CD4-positive, alpha-beta T cell treated with Interleukin-4 for 1 hour (primary cell): ENCODE data around the gene PSMG3.
A peak's percentile ranks its signal among the peaks of the same experiment; 100 is the strongest.
"Not testable (repeated sequence)": the region's sequence is repeated elsewhere in the genome, so short reads cannot be mapped to it uniquely, and the experiment has no call there.

ENCODE experiments used
- DNase-seq, 2 donors: peaks; one replicate each; pipeline ENCODE4 v3.0.0-alpha.2; 2020 to 2022

The PSMG3 gene

DNA sequence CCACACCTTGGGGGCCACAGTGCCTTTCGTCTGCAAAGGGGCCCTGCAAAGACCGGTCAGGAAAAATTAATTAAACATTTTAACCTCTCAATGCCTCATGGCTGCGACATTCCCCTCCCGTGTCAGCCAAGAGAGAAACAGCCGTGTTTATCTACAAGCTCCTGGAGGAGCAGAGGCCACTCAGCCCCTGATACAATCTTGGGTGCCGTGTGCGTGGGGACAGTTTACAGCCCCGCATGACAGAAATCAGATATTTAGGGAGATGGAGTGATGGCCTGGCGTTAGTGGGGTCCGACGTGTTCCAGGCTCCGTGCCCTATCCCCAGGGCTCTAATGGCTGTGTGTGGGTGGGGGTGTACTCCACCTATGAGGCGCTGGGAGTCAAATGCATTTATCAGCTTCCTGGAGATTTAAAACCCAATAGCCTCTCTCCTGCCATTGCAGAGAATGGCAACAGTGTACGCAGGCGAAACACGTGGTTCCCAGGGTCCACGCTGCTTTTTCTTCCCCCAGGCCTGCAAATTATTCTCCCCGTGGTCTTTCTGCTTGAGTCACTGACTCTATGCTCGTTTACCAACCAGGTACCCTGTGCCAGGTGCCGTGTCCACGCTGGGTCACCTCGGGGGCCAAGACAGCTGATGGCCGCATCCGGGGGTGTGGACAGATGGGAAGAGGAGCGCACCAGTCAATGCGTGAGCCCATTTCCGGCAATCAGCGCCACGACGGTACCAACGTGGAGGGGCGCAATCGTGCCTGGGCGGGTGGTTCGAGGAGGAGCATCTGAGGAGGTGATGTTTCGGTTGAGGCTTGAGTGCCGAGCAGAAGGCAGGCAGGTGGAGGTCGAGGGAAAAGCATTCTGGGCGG, 26.6 kb upstream of the PSMG3 start:
- no peak for DNase-seq

DNA sequence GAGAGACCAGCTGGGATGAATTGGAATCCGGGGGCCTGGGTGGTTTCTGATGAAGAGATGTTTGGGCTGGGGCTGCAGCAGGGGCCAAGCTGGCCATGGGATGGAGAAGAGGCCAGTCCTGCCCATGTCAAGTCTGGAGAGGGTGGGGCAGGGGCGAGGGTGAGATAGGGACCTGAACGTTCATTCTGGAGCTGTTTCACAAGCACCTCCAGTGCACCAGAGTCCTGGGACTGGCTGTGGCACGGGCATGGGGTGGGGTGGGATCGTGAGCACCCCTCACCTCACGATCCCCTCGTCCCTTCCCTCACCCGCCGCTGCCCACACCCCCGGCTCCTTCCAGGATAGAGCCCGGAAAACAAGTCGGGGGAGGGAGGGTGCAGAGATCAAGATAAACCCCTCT, 25.8 kb upstream of the PSMG3 start:
- DNase-seq: no peak

DNA sequence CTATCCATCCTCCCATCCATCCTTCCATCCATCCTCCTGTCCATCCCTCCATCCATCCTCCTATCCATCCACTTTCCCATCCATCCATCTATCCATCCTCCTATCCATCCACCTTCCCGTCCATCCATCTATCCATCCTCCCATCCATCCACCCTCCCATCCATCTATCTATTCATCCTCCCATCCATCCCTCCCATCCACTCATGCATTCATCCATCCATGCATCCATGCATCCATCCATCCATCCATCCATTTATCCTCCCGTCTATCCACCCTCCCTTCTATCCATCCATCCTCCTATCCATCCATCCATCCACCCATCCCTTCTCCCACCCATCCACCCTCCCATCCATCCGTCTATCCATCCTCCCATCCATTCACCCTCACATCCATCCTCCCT, 25.2 kb upstream of the PSMG3 start:
- no peak for DNase-seq

DNA sequence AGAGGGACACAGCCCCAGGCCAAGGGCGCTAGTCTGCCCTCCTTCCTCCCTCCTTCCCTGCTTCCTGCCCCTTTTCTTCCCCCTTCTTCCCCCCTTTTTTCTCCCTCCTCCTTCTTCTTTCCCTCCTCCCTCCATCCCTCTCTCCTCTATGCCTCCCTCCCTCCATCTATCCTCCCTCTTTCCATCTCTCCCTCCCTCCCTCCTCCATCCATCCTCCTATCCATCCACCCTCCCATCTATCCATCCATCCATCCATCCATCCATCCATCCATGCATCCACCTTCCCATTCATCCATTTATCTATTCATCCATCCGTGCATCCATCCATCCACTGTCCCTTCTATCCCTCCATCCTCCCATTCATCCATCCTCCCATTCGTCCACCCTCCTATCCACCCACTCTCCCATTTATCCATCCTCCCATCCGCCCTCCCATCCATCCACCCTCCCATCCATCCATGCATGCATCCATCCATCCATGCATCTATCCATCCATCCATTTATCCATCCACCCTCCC, 24.1 kb upstream of the PSMG3 start:
- DNase-seq: no peak

DNA sequence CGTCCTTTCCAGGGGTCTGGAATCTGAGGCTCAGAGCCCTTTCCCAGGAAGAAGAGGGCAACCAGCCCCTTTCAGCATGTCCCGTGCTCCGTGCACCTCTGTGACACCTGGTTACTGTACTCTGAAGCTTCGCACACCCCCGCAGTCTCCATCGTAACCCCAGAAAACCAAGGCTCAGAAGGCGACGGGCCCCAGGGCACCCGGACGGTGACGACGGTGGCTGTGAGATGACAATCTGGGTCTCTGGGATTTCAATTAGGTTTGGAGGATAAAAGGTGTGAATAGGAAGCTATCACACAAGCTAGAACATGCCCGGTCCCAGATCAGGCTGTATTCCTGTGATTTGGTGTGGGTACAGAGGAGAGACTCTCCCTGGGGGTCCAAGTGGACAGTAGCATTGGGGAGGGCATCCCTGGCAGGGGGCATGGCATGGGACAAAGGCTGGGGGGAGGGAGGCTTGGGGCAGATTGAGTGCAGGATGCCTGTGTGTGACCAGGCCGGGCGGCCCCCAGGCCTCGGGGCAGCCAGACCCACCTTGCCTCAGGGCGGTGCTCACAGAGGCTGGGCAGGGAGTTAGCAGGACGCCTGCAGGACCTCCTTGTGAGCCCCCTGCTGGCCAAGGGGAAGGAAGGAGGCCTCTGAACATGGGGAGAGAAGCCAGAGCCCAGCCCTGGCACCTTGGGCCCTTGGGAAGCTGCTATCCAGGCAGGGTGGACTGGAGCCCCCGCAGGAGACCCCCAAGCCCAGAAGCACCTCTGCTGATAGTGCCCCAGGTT, 23.4 kb upstream of the PSMG3 start:
- DNase-seq: no peak

DNA sequence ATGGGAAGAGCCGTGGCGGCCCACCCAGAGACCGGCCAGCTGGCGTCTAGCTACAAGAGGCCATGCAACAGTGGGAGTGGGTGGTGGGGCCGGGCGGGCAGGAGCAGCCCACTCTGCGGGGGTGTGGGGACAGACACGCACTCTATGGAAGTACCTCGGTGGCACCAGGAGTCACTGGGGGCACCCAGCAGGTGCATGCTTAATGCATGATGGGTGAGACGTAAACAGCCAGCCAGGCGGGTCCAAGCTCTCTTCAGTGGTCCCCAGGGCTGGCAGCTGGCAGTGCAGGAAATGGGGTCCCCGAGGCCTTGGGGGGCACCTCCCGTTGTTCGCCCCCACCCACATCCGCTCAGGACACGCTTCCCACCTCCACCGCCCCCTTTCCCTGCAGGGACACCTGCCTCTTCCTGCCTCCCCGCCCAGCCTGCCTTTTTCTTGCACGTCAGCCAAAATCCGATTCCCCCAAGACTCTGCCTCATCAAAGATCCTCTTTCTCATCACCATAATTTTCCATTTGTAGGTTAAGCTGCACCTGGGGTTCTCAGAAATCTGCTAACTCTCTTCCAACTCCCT, 22.6 kb upstream of the PSMG3 start:
- no peak for DNase-seq

DNA sequence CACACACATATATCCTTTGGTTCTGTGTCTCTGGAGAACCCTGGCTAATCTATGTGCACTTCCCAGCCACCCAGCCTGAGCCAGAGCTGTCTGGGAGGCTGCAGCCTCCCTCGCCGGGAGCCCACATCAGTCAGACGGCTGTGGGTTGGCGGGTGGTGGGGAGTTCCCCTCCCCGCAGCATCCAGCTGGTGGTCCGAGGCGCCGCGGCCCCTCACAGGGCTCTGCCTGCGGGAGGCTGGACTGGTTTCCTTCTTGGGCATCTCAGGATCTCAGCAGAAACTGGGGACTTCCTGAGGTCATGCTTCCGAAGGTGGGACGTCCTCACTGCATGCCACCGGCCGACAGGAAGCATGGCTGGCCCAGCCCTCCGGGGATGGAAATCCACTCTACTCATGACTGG, 22.0 kb upstream of the PSMG3 start:
- peak in 1 of 2 donors; percentile 5 for DNase-seq

DNA sequence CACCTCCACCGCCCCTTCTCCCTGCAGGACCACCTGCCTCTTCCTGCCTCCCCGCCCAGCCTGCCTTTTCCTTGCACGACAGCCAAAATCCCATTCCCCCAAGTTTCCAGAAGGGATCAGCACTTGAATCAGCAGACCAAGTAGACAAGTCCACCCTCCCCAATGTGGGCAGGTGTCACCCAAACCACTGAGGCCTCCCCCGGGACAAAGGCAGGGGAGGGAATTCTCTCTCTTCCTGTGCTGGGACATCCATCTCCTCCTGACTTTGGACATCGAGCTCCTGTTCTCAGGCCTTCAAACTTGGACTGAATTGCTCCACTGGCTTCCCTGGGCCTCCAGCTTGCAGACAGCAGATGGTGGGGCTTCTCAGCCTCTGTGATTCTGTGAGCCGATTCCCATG, 21.6 kb upstream of the PSMG3 start:
- no peak for DNase-seq

DNA sequence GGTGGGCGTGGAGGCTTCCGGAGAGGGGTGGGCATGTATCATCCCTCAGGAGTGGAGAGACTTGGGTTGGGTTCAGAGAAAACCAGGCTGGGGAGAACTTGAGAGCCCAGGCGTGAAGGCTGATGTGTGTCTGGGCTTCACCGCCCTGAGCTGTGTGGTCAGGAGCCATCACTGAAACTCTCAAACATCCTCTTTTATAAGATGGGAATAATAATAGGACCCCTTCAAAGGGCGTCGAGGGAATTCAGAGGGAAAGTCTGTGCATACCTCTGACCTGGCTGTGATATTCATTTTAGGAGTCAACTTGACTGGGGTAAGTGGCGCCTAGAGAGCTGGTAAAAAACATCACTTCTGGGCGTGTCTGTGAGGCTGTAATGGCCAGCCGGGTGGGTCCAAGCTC, 21.1 kb upstream of the PSMG3 start:
- no peak for DNase-seq

DNA sequence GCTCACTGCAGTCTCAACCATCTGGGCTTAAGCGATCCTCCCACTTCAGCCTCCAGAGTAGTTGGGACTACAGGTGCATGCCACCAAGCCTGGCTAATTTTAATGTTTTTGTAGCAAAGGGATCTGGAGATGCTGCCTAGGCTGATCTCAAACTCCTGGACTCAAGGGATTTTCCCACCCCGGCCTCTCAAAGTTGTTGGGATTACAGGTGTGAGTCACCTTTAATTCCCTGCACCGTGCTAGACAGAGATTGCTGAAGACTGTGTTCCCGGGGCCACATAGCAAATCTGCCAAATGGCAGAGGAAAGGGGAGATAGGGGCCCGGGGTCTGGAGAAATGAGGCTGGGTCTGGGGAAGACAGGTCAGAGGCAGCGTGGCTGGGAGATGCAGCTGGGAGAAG, 20.6 kb upstream of the PSMG3 start:
- no peak for DNase-seq

DNA sequence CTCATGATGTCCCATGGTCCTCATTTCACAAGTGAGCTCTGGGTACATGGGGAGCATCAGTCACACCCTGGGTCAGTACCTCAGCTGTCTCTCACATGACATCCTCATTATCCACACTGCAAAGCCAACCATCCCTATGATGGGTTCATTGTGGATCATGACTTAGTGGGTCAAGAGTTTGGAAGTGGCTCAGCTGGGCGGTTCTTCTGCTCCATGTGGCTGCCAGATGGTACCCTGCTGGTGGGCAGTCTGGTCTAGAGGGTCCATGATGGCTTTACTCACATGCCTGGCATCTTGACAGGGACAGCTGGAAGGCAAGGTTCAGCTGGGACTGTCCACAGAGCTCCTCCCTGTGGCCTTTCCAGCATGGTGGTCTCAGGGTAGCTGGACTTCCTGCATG, 19.1 kb upstream of the PSMG3 start:
- DNase-seq: no peak

DNA sequence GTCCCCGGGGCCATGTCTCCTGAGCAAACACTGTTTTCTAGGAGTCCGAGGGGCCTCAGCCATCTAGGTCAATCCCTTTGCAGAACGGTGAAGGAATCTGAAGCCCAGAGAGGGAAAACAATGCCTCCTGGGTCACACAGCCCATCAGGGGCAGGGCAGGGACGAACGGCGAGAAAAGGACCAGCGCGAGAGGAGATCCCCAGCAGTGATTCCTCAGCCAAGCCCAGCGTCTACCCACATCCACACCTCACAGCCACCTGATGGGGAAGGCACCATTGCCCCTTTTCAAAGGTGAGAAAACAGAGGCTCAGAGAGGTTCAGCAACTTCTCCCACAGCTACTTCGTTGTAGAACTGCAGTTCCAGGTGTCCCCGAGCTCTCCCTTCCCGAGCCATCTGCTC, 17.9 kb upstream of the PSMG3 start:
- DNase-seq: no peak

DNA sequence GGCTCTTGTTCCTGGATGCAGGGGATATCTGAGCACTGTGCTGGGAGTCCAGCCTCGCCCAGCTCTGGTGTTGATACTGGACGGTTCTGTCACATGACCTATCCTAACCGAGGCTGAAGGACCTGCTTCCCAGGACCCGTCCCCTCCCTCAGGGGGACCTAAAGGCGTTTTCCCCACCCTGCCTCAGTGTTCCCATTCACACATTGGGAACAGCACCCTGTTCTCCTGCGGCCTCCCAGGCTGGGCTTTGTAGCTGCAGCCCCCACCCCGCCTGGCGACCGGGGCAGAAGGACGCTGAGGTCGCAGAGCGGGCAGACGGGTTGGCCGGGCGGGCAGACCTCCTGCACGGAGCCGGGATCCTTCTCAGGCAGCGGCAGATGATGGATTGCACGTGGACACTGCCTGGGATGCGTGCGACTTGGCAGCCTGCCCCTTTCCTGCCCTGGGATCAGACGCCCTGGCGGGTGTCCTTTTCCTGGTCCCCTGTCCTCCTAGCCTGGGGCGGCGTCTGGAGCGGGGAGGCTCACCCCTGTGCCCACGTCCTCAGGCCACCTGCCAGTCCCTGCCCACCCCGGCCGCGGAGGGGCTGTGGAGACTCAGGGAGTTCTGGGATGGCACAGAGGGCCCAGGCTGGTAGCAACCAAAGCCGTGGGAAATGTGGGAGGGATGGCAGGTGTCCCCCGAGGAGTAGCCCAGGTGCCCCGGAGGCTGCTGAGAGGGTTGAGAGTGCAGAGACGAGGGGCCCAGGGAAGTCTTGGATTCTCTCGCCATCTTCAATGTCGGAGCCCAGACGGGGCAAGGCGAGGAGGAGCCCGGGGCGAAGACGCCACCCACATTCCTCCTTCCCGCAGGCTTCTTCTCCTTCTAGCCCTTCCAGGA, 17.2 kb upstream of the PSMG3 start:
- no peak for DNase-seq

DNA sequence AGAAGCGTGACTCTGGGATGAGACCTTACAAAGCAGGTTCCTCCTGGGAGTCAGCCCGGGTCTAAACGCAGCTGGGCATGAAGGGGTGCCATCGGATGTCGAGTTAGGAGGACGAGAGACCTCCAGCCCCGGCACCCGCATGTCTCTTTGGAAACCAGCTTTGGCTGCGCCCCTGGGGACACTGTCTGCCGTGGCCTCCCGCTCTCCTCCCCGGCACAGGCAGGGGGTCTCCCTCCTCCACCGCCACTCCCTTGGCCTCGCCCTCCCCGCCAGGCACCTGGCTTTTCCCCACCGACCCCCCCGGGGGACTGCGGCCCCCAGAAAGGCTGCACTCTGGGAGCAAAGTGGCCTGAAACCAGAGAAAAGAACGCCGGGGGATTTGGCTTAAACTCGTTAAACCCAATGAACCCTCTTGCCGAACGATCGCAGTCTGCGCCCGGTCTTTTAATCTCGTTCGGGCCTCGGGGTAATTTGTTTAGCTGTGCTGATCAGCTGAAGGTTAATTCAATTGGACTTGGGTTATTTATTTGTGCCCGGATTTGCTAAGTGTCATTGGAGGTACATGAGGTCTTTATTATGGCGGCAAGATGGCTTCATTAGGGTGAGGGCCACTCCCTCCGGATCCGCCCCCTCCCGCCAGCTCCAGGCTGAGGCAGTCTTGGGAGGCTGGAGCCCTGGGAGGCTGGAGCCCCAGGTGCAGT, 16.4 kb upstream of the PSMG3 start:
- DNase-seq: no peak

DNA sequence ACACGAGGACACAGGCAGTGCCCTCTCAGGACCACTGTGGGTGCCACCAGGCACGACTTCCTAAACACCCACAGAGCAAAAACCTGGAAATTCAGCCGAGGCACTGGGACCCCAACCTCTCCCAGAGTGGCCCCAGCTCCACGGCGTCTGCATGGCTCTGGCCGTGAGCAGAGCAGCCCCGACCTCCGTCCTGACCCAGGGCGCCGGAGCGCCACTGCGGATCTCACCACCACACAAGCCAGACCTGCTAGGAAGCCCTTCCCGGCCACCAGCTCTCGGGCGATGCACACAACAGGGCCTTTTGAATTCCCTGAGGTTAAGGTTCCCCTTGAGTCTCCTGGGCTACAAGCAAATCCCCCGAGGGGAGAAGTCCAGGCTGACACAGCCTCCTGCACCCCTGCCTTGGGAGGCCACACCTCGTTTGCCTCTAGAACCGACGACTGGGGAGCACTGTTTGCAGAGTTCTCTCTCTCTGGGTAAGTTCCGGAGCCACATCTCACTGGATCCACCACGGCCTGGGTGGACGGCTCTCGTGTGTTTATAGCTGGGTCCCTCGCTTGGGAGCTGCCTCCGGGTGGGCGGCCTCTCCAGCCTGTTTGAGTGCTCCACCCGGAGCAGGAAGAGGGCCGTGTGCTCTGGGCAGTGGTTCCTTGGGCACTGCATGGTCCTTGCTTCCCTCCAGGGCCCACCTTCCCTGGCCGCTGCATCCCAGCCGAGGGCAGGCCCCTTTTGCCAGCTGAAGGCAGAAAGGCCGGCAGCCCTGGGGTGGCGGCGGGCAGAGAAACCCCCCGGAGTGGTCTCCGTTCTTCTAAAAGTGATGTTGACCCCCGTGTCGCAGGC, 15.5 kb upstream of the PSMG3 start:
- DNase-seq: no peak

DNA sequence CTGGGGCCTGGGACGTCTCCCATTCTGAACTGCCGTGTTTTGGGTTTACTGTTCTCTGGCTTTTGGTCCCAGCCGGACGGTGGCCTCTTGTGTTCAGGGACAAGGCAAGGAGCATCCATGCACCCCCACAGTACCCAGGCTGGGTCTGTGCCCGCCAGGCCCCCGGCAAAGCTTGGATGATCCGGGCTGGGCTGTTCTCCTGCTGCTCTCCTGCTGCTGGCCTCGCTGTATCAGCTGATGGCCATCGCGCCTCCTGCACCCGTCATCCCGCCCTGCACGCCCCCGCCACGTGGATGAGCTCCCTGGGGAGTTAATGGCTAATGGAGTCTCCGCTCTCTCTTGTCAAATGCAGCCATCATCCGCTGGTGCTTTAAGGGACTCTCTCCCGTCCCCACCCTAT, 14.9 kb upstream of the PSMG3 start:
- no peak for DNase-seq

DNA sequence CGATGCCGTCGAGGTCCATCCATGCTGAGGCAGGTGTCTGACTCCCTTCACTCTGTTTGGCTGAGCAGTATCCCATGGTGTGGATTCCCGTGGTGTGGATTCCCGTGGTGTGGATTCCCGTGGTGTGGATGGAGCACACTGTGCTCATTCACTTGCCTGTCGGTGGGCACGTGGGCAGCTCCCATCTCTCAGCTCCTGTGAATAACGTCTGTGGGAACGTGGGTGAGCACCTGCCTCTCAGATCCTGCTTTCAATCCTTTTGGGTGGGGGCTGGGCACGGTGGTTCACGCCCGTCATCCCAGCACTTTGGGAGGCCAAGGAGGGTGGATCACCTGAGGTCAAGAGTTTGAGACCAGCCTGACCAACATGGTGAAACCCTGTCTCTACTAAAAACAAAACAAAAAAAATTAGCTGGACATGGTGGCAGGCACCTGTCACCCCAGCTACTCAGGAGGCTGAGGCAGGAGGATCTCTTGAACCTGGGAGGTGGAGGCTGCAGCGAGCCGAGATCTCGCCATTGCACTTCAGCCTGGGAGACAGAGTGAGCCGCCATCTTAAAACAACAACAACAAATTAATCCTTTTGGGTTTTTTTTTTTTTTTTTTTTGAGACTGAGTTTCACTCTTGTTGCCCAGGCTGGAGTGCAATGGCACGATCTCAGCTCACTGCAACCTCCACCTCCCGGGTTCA, 13.6 kb upstream of the PSMG3 start:
- DNase-seq: not testable (repeated sequence)

DNA sequence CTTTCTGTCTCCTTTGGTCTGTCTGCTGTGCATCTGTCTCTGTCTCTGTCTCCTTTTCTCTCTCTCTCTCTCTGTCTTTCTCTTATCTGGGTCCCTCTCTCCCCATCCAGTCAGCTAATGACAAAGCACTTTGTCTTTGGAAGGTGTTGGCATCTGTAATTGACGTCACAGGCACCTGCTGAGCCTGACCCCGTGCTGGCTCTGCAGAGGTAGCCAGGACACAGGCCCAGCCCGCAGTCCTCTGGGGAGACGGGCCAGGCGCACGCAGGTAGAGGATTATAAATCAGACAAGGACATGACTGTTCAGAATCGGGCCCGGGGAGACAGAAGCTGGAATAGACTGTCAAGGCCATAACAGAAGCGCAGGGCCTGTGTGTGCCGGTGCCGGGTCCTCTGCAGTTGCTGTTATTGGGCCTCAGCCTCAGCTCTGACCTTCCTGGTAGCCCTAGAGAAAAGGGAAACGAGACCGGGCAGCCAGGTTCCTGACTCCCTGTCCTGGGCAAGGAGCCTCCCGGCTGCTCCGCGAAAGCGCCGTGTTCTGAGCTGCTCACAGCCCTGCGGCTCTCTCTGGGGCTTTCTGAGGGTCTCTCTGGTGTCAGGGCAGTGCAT, 10.7 kb upstream of the PSMG3 start:
- no peak for DNase-seq

DNA sequence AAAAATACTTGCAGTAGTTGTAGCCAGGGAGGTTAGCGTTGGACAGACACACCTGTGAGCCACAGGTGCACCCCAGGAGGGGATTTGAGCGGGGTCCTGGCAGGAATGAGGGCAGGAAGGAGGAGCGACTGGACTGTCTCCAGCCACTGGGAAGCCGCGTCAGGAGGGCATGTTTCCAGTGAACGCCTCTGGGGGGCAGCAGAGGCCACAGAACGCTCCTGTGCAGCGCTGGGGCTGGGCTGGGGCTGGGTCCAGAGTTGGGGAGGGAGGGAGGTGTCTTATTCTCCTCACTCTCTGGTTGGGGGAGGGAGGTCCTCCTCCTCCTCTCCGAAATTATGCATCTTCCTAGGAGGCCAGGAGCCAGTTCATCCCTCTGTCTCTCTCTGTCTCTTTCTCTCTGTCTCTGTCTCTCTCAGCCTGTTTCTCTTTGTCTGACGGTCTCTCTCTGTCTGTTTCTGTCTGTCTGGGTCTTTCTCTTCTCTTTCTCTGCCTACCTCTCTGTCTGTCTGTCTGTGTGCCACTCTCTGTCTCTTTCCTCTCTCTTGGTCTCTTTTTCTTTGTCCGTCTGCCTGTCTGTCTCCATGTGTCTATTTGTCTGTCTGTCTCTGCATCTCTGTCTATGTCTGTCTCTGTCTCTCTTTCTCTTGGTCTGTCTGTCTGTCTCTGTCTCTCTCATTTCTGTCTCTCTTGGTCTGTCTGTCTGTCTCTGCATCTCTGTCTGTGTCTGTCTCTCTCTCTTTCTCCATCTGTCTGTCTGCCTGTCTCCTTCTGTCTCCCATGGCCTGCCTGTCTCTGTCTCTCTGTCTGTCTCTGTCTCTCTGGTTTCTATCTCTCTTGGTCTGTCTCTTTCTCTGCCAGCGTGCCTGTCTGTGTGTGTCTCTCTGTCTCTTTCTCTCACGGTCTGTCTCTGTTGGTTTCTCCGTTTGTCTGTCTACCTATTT, 9.9 kb upstream of the PSMG3 start:
- DNase-seq: peak; percentile 71
